ENCODE data around the gene KIAA1217.
"Not testable (repeated sequence)": the region's sequence is repeated elsewhere in the genome, so short reads cannot be mapped to it uniquely, and the experiment has no call there.

Gene KIAA1217

DNA sequence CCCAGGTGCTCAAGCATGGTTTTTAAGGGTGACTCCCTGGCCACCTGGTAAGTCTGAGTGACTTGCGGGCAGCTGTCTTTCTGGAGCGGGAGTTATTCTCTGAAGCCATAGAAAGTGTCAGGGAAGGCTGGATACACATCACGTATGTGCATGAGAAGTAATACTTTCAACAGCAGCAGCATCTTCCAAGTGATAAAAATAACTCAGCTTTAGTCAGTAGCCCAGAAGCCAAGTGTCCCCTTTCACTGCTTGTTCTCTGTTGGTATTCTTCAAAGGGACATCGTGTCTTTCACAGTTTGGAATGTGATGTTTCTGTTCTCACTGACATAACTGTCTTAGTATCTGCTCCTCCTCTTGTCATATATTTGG is 97.6 kb downstream of the KIAA1217 start:
- Mint-ChIP-seq H3K4me3 (no peak overlapping the region), H3K36me3 (no peaks in the 10 kb centered on the region), H3K4me1 (no peaks in the 10 kb centered on the region), H3K27me3 (peaks cover 4% of the 10 kb centered on the region), H3K9me3 (peaks cover 6% of the 10 kb centered on the region), H3K27ac (no peak overlapping the region)
- DNase-seq (ENCODE audit: low spot score in 2 of 2) (no peak), ATAC-seq (ENCODE audit: low read depth) (no peak)

GRCh38 chr10:24307116-24307515 is 98.2 kb downstream of the KIAA1217 start:
- Mint-ChIP-seq H3K36me3 (no peaks in the 10 kb centered on the region), H3K27me3 (peaks cover 4% of the 10 kb centered on the region), H3K9me3 (peaks cover 6% of the 10 kb centered on the region), H3K27ac (no peak overlapping the region), H3K4me3 (no peak overlapping the region), H3K4me1 (no peaks in the 10 kb centered on the region)
- DNase-seq (ENCODE audit: low spot score in 2 of 2) (no peak), ATAC-seq (ENCODE audit: low read depth) (no peak)

DNA sequence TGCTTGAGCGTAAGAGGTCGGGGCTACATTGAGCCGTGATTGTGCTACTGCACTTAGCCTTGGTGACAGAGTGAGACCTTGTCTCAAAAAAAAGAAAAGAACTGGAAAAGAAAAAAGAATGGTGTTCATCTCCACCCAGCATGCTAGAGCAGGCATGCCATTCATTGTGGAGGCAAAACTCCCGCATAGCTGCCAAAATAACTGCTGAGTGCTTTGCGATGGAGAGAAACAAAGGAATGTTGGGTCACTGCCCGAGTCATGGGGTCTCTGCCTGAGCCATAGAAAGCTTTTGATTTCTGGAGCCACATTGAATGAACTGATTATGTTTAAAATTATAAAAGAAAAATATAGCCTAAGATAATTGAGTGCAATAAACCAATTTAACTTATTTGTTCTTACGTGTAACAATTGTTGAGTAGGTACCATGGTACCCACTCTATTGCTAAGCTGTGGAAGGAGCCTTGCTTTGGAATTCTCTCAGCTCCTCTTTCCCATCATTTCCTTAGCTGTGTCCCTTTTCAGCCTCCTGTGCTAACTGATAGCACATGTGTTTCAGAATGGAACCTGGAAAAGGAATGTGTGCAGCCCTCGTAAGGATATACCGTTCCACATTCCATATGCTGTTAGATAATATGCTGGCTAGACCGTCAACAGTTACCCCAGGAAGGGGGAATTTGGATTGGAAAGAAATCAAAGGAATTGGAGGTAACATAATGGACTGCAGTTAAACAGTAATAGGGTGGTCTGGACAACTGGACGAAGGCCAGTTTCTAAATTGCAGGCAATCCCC is 99.0 kb downstream of the KIAA1217 start:
- Mint-ChIP-seq H3K27ac (no peak overlapping the region), H3K4me3 (no peak overlapping the region), H3K27me3 (peaks cover 4% of the 10 kb centered on the region), H3K36me3 (no peaks in the 10 kb centered on the region), H3K4me1 (no peaks in the 10 kb centered on the region), H3K9me3 (peaks cover 6% of the 10 kb centered on the region)
- DNase-seq (ENCODE audit: low spot score in 2 of 2) (no peak), ATAC-seq (ENCODE audit: low read depth) (no peak)

GRCh38 chr10:24310104-24310503 is 101.2 kb downstream of the KIAA1217 start:
- DNase-seq (ENCODE audit: low spot score in 2 of 2) (no peak), ATAC-seq (ENCODE audit: low read depth) (no peak)
- no peak overlapping the region for H3K27ac Mint-ChIP-seq
- H3K4me1 Mint-ChIP-seq: no peaks in the 10 kb centered on the region
- peaks cover 1% of the 10 kb centered on the region for H3K27me3 Mint-ChIP-seq
- H3K4me3 Mint-ChIP-seq: no peak overlapping the region
- H3K36me3 Mint-ChIP-seq: no peaks in the 10 kb centered on the region
- H3K9me3 Mint-ChIP-seq: peaks cover 1% of the 10 kb centered on the region

- no peaks in the 10 kb centered on the region for H3K27me3 Mint-ChIP-seq
- no peaks in the 10 kb centered on the region for H3K36me3 Mint-ChIP-seq
- H3K4me3 Mint-ChIP-seq: no peak overlapping the region
- ATAC-seq (ENCODE audit: low read depth): no peak
- no peak overlapping the region for H3K27ac Mint-ChIP-seq
- no peaks in the 10 kb centered on the region for H3K4me1 Mint-ChIP-seq
- peaks cover 1% of the 10 kb centered on the region for H3K9me3 Mint-ChIP-seq
- DNase-seq (ENCODE audit: low spot score in 2 of 2): no peak
Measured at GRCh38 chr10:24311888-24312287, 103.0 kb downstream of the KIAA1217 start.

DNA sequence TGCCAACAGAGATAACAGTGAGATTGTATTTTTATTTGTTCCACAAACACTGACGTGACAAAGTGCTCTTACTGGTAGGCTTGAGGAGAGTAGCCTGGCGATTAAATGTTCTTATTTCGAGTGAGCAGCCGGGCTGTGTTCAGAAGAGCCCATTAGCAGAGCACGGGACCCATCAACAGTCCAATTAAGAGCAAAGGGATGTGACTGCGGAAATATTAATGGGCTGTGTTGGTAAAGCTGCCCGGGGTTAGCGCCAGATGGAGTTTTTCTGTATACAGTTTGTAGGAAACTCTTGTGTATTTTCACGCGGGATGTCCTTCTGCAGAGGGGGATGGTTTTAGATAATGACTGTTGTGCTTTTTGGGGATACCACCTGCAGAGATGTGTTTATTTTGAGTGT is 104.3 kb downstream of the KIAA1217 start:
- Mint-ChIP-seq H3K9me3 (peaks cover 1% of the 10 kb centered on the region), H3K4me1 (no peaks in the 10 kb centered on the region), H3K4me3 (no peak overlapping the region), H3K27ac (no peak overlapping the region), H3K36me3 (no peaks in the 10 kb centered on the region), H3K27me3 (peaks cover 1% of the 10 kb centered on the region)
- DNase-seq (ENCODE audit: low spot score in 2 of 2) (no peak), ATAC-seq (ENCODE audit: low read depth) (no peak)

DNA sequence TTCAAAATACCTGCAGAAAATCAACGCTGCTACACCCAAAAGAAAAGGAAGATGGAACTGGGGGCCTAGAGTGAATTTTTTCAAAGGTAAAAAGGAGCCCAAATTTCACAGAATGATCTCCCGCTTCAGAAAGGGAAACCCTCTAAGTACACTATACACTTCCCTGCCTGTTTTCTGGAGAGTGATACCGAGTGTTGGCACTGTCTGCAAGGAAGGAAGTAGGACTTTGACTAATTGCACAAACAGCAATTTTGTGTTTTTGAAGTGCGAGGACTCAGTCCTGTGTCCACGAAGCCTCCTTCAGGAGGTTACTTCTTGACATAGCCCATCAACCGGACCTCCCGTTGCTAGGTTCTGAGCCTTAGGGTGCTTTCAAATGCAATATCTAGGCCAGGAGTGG is 106.3 kb downstream of the KIAA1217 start:
- no peaks in the 10 kb centered on the region for H3K36me3 Mint-ChIP-seq
- DNase-seq (ENCODE audit: low spot score in 2 of 2) (no peak), ATAC-seq (ENCODE audit: low read depth) (no peak)
- no peak overlapping the region for H3K4me3 Mint-ChIP-seq
- no peaks in the 10 kb centered on the region for H3K9me3 Mint-ChIP-seq
- H3K27me3 Mint-ChIP-seq: peaks cover 1% of the 10 kb centered on the region
- no peak overlapping the region for H3K27ac Mint-ChIP-seq
- no peaks in the 10 kb centered on the region for H3K4me1 Mint-ChIP-seq

DNA sequence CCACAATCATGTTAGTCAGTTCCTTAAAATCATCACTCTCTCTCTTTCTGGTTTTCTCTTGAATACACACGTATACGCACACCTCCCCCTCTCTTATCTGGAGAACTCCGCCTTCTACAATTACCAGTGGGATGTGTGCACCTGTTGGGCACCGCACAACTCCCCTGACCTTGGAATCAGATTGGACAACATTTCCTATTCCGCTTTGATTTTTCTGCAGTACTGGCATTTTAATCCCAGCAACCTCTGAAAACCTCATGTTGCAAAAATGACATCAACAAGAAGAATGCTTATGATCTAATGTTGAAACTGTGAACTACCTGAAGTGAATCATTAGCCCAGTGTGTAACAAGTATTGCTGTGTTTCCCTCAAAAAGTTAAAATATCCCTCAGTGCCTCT is 109.6 kb downstream of the KIAA1217 start:
- H3K4me1 Mint-ChIP-seq: no peaks in the 10 kb centered on the region
- H3K27me3 Mint-ChIP-seq: peaks cover 1% of the 10 kb centered on the region
- H3K4me3 Mint-ChIP-seq: no peak overlapping the region
- peaks cover under 1% of the 10 kb centered on the region for H3K9me3 Mint-ChIP-seq
- ATAC-seq (ENCODE audit: low read depth) (no peak), DNase-seq (ENCODE audit: low spot score in 2 of 2) (no peak)
- H3K27ac Mint-ChIP-seq: no peak overlapping the region
- no peaks in the 10 kb centered on the region for H3K36me3 Mint-ChIP-seq

GRCh38 chr10:24320373-24320772 is 111.4 kb downstream of the KIAA1217 start:
- no peak overlapping the region for H3K27ac Mint-ChIP-seq
- H3K36me3 Mint-ChIP-seq: no peaks in the 10 kb centered on the region
- peaks cover 1% of the 10 kb centered on the region for H3K27me3 Mint-ChIP-seq
- H3K4me3 Mint-ChIP-seq: no peak overlapping the region
- no peaks in the 10 kb centered on the region for H3K4me1 Mint-ChIP-seq
- peaks cover 4% of the 10 kb centered on the region for H3K9me3 Mint-ChIP-seq
- no peak for DNase-seq (ENCODE audit: low spot score in 2 of 2)
- ATAC-seq (ENCODE audit: low read depth): no peak

DNA sequence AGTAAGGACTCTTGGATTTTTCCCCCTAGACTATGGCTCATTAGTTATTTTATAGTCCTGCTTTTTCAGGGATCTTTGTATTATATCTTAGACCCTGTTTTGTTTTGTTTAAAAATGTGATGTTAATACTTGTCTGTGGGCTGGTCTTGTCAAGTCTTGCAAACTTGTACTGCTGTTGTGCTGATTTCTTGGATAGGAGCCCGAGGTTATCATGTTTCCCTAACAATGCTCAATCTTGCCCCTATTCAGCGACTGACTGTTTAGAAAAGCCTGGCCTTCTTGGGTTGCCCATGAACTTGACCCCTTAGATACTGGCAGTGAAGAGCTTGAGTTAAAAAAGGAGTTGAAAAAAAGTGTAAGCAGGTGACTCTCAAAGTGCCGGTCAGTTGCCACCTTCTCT is 115.7 kb downstream of the KIAA1217 start:
- Mint-ChIP-seq H3K9me3 (peaks cover 7% of the 10 kb centered on the region), H3K4me3 (no peak overlapping the region), H3K27ac (no peak overlapping the region), H3K27me3 (no peaks in the 10 kb centered on the region), H3K36me3 (no peaks in the 10 kb centered on the region), H3K4me1 (no peaks in the 10 kb centered on the region)
- no peak for ATAC-seq (ENCODE audit: low read depth)
- DNase-seq (ENCODE audit: low spot score in 2 of 2): no peak

GRCh38 chr10:24331457-24331856 is 122.5 kb downstream of the KIAA1217 start:
- no peak overlapping the region for H3K4me3 Mint-ChIP-seq
- H3K36me3 Mint-ChIP-seq: no peaks in the 10 kb centered on the region
- H3K4me1 Mint-ChIP-seq: no peaks in the 10 kb centered on the region
- H3K27ac Mint-ChIP-seq: no peak overlapping the region
- no peaks in the 10 kb centered on the region for H3K27me3 Mint-ChIP-seq
- DNase-seq (ENCODE audit: low spot score in 2 of 2) (no peak), ATAC-seq (ENCODE audit: low read depth) (no peak)
- H3K9me3 Mint-ChIP-seq: peaks cover 4% of the 10 kb centered on the region

DNA sequence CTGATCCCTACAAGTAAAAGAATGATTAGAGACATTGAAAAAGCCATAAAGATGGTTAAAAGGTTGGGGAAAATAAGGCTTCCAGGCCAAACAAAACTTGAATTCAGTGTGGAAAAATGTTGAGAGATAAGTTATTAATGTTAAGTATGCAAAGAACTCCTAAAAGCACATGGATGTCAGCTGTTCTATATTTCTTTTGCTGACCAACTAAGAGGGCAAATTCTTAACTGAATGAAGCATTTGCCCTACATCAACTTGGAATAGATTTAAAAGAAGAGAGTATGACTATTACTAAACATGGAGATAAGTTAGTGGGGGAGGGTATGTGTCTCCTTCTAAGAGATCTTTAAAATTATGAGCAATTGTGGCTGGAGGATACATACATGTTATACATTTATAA is 124.8 kb downstream of the KIAA1217 start:
- no peak overlapping the region for H3K4me3 Mint-ChIP-seq
- H3K9me3 Mint-ChIP-seq: no peaks in the 10 kb centered on the region
- H3K36me3 Mint-ChIP-seq: no peaks in the 10 kb centered on the region
- DNase-seq (ENCODE audit: low spot score in 2 of 2): no peak
- H3K4me1 Mint-ChIP-seq: no peaks in the 10 kb centered on the region
- no peak for ATAC-seq (ENCODE audit: low read depth)
- no peaks in the 10 kb centered on the region for H3K27me3 Mint-ChIP-seq
- no peak overlapping the region for H3K27ac Mint-ChIP-seq

DNA sequence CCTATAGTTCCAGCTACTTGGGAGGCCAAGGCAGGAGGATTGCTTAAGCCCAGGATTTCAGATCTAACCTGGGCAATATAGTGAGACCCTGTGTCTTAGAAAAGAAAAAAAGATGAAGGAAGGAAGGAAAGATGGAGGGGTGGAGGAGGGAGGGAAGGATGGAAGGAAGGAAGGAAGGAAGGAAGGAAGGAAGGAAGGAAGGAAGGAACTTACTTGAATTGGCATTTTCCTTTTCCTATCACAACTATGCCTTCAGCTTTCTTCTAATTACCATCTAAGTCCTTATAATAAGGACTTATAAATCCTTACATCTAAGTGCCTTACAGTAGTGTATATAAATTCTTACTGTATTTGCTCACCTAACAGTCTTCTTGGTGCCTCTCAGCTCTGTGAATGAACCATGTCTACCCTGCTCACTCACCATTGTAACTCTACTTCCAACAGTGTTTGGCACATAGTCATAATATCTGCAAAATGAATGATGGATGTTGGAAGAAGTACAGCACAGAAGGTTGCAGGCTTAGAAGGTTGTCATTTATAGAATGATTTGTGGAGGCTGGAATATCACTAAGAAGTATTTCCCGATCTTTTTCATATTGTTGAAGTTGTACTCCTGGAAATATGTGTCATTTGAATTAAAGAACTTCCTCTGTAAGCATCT is 125.5 kb downstream of the KIAA1217 start:
- Mint-ChIP-seq H3K27me3 (no peaks in the 10 kb centered on the region), H3K4me1 (no peaks in the 10 kb centered on the region), H3K27ac (no peak overlapping the region), H3K36me3 (no peaks in the 10 kb centered on the region), H3K9me3 (no peaks in the 10 kb centered on the region), H3K4me3 (no peak overlapping the region)
- DNase-seq (ENCODE audit: low spot score in 2 of 2) (no peak), ATAC-seq (ENCODE audit: low read depth) (no peak)

GRCh38 chr10:24337723-24338122 is 128.8 kb downstream of the KIAA1217 start:
- H3K9me3 Mint-ChIP-seq: not testable (repeated sequence)

GRCh38 chr10:24339387-24339786 is 130.4 kb downstream of the KIAA1217 start:
- H3K9me3 Mint-ChIP-seq: peaks cover 3% of the 10 kb centered on the region
- no peak for ATAC-seq (ENCODE audit: low read depth)
- no peaks in the 10 kb centered on the region for H3K4me1 Mint-ChIP-seq
- peaks cover 2% of the 10 kb centered on the region for H3K27me3 Mint-ChIP-seq
- no peak overlapping the region for H3K4me3 Mint-ChIP-seq
- no peaks in the 10 kb centered on the region for H3K36me3 Mint-ChIP-seq
- H3K27ac Mint-ChIP-seq: no peak overlapping the region
- no peak for DNase-seq (ENCODE audit: low spot score in 2 of 2)

More at GRCh38 chr10:24337723-24338122, 128.8 kb downstream of the KIAA1217 start:
- H3K4me1 Mint-ChIP-seq; H3K27ac Mint-ChIP-seq; DNase-seq (ENCODE audit: low spot score in 2 of 2); H3K4me3 Mint-ChIP-seq; H3K36me3 Mint-ChIP-seq; H3K27me3 Mint-ChIP-seq; ATAC-seq (ENCODE audit: low read depth): not testable (repeated sequence)

Data from memory B cell (primary cell).